Thyroid gland (tissue), 4 donors: ENCODE data around the gene PARP6.

ENCODE experiments used
- CTCF ChIP-seq, 6 experiments: fragments of 200-600 bp in 3 of 6; fragments of 450-650 bp in 3 of 6; sonication (generic) in 3 of 6; IDR thresholded peaks; one replicate each; pipeline ENCODE4 v1.5.1; 2016 to 2019; ENCODE audit warnings: antibody characterized with exemption in 6 of 6, mild to moderate bottlenecking in 2 of 6, inconsistent platforms in 1 of 6, moderate library complexity in 1 of 6
- POLR2A ChIP-seq, 2 donors: fragments of 450-650 bp; IDR thresholded peaks; one replicate each; pipeline ENCODE4 v1.6.1; 2017; ENCODE audit warnings: antibody characterized with exemption in 2 of 2, mild to moderate bottlenecking in 2 of 2, moderate library complexity in 1 of 2

GRCh38 chr15:72285927-72286516, 13.7 kb upstream of the PARP6 start:
- TF ChIP-seq CTCF (IDR thresholded peaks at IDR 0.05) (peak in 3 of 6 experiments; percentile 20 to 38 (median 22)), POLR2A (IDR thresholded peaks at IDR 0.05) (no peak)
